ENCODE data around the gene RPN1. TPM values are rescaled to one million over a fixed set of nuclear protein-coding genes. Genes with fewer than 3 reads are reported as not detected.

The RPN1 gene
- total and polyA plus RNA-seq, 10 of the 15 experiments (the other 5 are each of a cell fraction or from before 2014, with no cell fraction given) = 56.1 to 266 (median 157) TPM

GRCh38 chr3:128667641-128668040 lies 17.0 kb upstream of the RPN1 start:
- Histone ChIP-seq H3K9me3 (replicated peaks; ENCODE audit: control insufficient read depth, insufficient read depth, low read length) (no peaks in the 10 kb centered on the region), H3K4me2 (ENCODE audit: control insufficient read depth, insufficient read depth) (no peak overlapping the region), H3K9ac (ENCODE audit: control insufficient read depth, insufficient read depth, low read length) (no peak overlapping the region), H4K20me1 (ENCODE audit: control insufficient read depth, insufficient read depth) (no peaks in the 10 kb centered on the region), H3K4me3 (no peak overlapping the region), H3K4me1 (ENCODE audit: control insufficient read depth, insufficient read depth, low read length) (no peaks in the 10 kb centered on the region), H3K79me2 (ENCODE audit: control insufficient read depth, insufficient read depth, low read length) (no peaks in the 10 kb centered on the region), H3K27ac (ENCODE audit: control insufficient read depth, insufficient read depth) (no peak overlapping the region), H2AFZ (ENCODE audit: control insufficient read depth, low read depth, low read length) (no peak overlapping the region), H3K36me3 (ENCODE audit: control insufficient read depth in 2 of 2, insufficient read depth in 2 of 2, low read length in 1 of 2) (no peaks in the 10 kb centered on the region), H3K27me3 (replicated peaks in 1 of 2; ENCODE audit: control insufficient read depth in 2 of 2, insufficient read depth in 2 of 2, low read length in 1 of 2) (no peaks in the 10 kb centered on the region)
- BruUV-seq (replicated peaks) = no TSS peak
- ChIA-PET RAD21 (ENCODE audit: unreplicated experiment) (no interaction called here), POLR2A (interaction anchor here (0.6 kb wide), 1 partner anchor 312 kb away, joined by 3 read pairs; no protein-coding TSS in a partner anchor), SMC1A (ENCODE audit: uncharacterized antibody, unreplicated experiment) (no interaction called here), CTCF (no interaction called here)
- FAIRE-seq (no peak), ATAC-seq (no peak), DNase-seq (ENCODE audit: low read depth, low spot score) (no peak)
- 75% methylated on average over 3 of the region's 3 CpGs for WGBS (ENCODE audit: insufficient coverage, insufficient replicate concordance, low lambda C conversion rate, missing lambda C conversion rate)
- in situ Hi-C loops (cut with MboI) (no loop called here), intact Hi-C loops (cut with micrococcal nuclease; ENCODE audit: unreplicated experiment) (no loop called here)
- TF ChIP-seq NBN (IDR thresholded peaks at IDR 0.05) = no peak
- TF ChIP-seq SREBF2 (IDR thresholded peaks at IDR 0.05; ENCODE audit: low read length) = no peak
- no peak for TF ChIP-seq ZBED1 (IDR thresholded peaks at IDR 0.05; ENCODE audit: borderline replicate concordance)
- no peak for TF ChIP-seq GABPA (IDR thresholded peaks at IDR 0.05; ENCODE audit: low read depth)
- no peak for TF ChIP-seq TCF12 (IDR thresholded peaks at IDR 0.05; ENCODE audit: low read depth, low read length)
- no peak for TF ChIP-seq SMAD1 (IDR thresholded peaks at IDR 0.05; ENCODE audit: low read depth, partially characterized antibody)

- H4K20me1 ChIP-seq (ENCODE audit: control insufficient read depth, insufficient read depth) = no peaks in the 10 kb centered on the region
- no peak overlapping the region for H2AFZ ChIP-seq (ENCODE audit: control insufficient read depth, low read depth, low read length)
- H3K4me2 ChIP-seq (ENCODE audit: control insufficient read depth, insufficient read depth) = no peak overlapping the region
- FAIRE-seq (no peak), ATAC-seq (no peak), DNase-seq (ENCODE audit: low read depth, low spot score) (no peak)
- no peaks in the 10 kb centered on the region for H3K9me3 ChIP-seq (replicated peaks; ENCODE audit: control insufficient read depth, insufficient read depth, low read length)
- H3K4me1 ChIP-seq (ENCODE audit: control insufficient read depth, insufficient read depth, low read length) = no peaks in the 10 kb centered on the region
- ChIA-PET RAD21 (ENCODE audit: unreplicated experiment) (no interaction called here), POLR2A (interaction anchor here (0.6 kb wide), 1 partner anchor 496 kb away, joined by 3 read pairs; no protein-coding TSS in a partner anchor), SMC1A (ENCODE audit: uncharacterized antibody, unreplicated experiment) (no interaction called here), CTCF (interaction anchor here (1.6 kb wide), 1 partner anchor 130 kb away, joined by 5 read pairs; no protein-coding TSS in a partner anchor)
- no peak overlapping the region for H3K27ac ChIP-seq (ENCODE audit: control insufficient read depth, insufficient read depth)
- 56% methylated on average over 11 of the region's 11 CpGs for WGBS (ENCODE audit: insufficient coverage, insufficient replicate concordance, low lambda C conversion rate, missing lambda C conversion rate)
- H3K4me3 ChIP-seq = no peak overlapping the region
- H3K9ac ChIP-seq (ENCODE audit: control insufficient read depth, insufficient read depth, low read length) = no peak overlapping the region
- H3K27me3 ChIP-seq (replicated peaks in 1 of 2; ENCODE audit: control insufficient read depth in 2 of 2, insufficient read depth in 2 of 2, low read length in 1 of 2) = no peaks in the 10 kb centered on the region
- in situ Hi-C loops (cut with MboI) = no loop called here
- BruUV-seq (replicated peaks) = no TSS peak
- H3K79me2 ChIP-seq (ENCODE audit: control insufficient read depth, insufficient read depth, low read length) = no peaks in the 10 kb centered on the region
- intact Hi-C loops (cut with micrococcal nuclease; ENCODE audit: unreplicated experiment) = no loop called here
- no peaks in the 10 kb centered on the region for H3K36me3 ChIP-seq (ENCODE audit: control insufficient read depth in 2 of 2, insufficient read depth in 2 of 2, low read length in 1 of 2)
- TF ChIP-seq RAD21 (IDR thresholded peaks at IDR 0.05; ENCODE audit: insufficient read depth, low read depth, low read length) (peak; percentile 37; the same call in 1 of the 2 replicates), POLR2AphosphoS5 (IDR thresholded peaks at IDR 0.05; ENCODE audit: low read length) (no peak), ZNF24 (IDR thresholded peaks at IDR 0.05) (no peak), NKRF (conservative IDR thresholded peaks at IDR 0.05) (no peak), CTCF (IDR thresholded peaks at IDR 0.05 in 2 of 3, conservative IDR thresholded peaks at IDR 0.05 in 1 of 3; ENCODE audit: control insufficient read depth in 2 of 3, extremely low read depth in 1 of 3, insufficient read depth in 1 of 3, low read depth in 3 of 3, low read length in 3 of 3) (peak in 1 of 3 experiments; percentile 16; a peak in 1 of 6 replicates), JUND (IDR thresholded peaks at IDR 0.05; ENCODE audit: low read depth, low read length) (no peak), MTA3 (IDR thresholded peaks at IDR 0.05; ENCODE audit: borderline replicate concordance, low read length) (no peak), SP1 (IDR thresholded peaks at IDR 0.05; ENCODE audit: low read depth, low read length) (no peak)
Observed at GRCh38 chr3:128665362-128666021, 14.9 kb upstream of the RPN1 start.

Data from GM12878 (cell line).